HCT116 (cell line): ENCODE data around the gene CCBE1.

Experiments used
- CBX3 ChIP-seq: IDR thresholded peaks from 2 replicates; pipeline ENCODE4 v1.6.1; 2012; ENCODE audit warnings: low read depth
- EGR1 ChIP-seq: IDR thresholded peaks from 2 replicates; pipeline ENCODE4 v1.6.1; 2012; ENCODE audit warnings: low read depth
- EZH2 ChIP-seq: fragments of 200-600 bp; sonication (generic); IDR thresholded peaks from 2 replicates; pipeline ENCODE4 v1.6.1; 2017; ENCODE audit warnings: antibody characterized with exemption, mixed run types
- JUND ChIP-seq: IDR thresholded peaks from 2 replicates; pipeline ENCODE4 v1.6.1; 2012
- POLR2A ChIP-seq: IDR thresholded peaks from 2 replicates; pipeline ENCODE4 v1.7.0; 2011; ENCODE audit warnings: borderline replicate concordance; ENCODE audit not compliant: insufficient read depth, insufficient read length; ENCODE audit errors: extremely low read depth
- POLR2AphosphoS5 ChIP-seq: IDR thresholded peaks from 2 replicates; pipeline ENCODE4 v1.6.1; 2011; ENCODE audit warnings: mild to moderate bottlenecking, low read depth, low read length, moderate library complexity
- SIN3A ChIP-seq: IDR thresholded peaks from 2 replicates; pipeline ENCODE4 v1.6.1; 2012; ENCODE audit warnings: low read depth
- SP1 ChIP-seq: IDR thresholded peaks from 2 replicates; pipeline ENCODE4 v1.6.1; 2012; ENCODE audit warnings: low read depth
- TCF7L2 ChIP-seq: IDR thresholded peaks from 2 replicates; pipeline ENCODE4 v1.7.0; 2011; ENCODE audit warnings: borderline replicate concordance, inconsistent platforms; ENCODE audit not compliant: insufficient read depth, insufficient read length; ENCODE audit errors: extremely low read depth
- ZNF274 ChIP-seq: fragments of 200-500 bp; sonication (Bioruptor generic); IDR thresholded peaks from 2 replicates; pipeline ENCODE4 v1.6.1; 2014; ENCODE audit warnings: mild to moderate bottlenecking, low read depth, low read length, inconsistent platforms
- TF ChIP-seq, protein P1 (sequence below), 3 experiments: fragments of 200-600 bp in 1 of 3; sonication (generic) in 1 of 3; IDR thresholded peaks in 2 of 3; conservative IDR thresholded peaks in 1 of 3; 2 replicates each; pipeline ENCODE4 v1.5.1; 2012 to 2017; ENCODE audit warnings: low read depth in 2 of 3, low read length in 2 of 3, antibody characterized with exemption in 1 of 3, borderline replicate concordance in 1 of 3, control low read depth in 1 of 3, mild to moderate bottlenecking in 1 of 3, mixed read lengths in 1 of 3, mixed run types in 1 of 3, moderate library complexity in 1 of 3; ENCODE audit not compliant: insufficient read depth in 1 of 3
- TF ChIP-seq, protein P2 (sequence below): IDR thresholded peaks from 2 replicates; pipeline ENCODE4 v1.6.1; 2011; ENCODE audit warnings: mild to moderate bottlenecking, low read length, moderate library complexity; ENCODE audit not compliant: insufficient replicate concordance; ENCODE audit errors: extremely low read depth
- TF ChIP-seq, protein P3 (sequence below): IDR thresholded peaks from 2 replicates; pipeline ENCODE4 v1.6.1; 2012; ENCODE audit warnings: low read depth
- TF ChIP-seq, protein P4 (sequence below): IDR thresholded peaks from 2 replicates; pipeline ENCODE4 v1.6.1; 2012

DNA sequence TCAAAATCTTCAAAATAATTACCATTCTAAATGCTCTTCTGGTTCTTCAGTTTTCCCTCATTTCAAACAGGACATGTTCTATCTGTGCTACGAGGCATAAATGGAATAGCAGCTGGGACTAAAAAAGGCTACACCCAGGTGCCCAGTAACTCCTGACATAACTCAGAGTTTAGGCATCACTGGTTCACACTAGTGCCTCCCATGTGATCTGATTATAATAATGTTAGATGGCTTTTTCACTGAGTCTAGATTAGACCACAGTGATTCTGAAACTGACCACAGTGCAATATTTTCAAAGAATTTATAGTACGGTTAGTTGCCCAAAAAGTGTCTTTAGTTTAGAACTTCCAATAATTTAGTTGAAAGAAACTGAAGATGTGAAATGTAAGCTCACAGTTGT lies 123.3 kb downstream of the CCBE1 start:
- TF ChIP-seq SP1, result no peak
- TF ChIP-seq, protein P1, sequence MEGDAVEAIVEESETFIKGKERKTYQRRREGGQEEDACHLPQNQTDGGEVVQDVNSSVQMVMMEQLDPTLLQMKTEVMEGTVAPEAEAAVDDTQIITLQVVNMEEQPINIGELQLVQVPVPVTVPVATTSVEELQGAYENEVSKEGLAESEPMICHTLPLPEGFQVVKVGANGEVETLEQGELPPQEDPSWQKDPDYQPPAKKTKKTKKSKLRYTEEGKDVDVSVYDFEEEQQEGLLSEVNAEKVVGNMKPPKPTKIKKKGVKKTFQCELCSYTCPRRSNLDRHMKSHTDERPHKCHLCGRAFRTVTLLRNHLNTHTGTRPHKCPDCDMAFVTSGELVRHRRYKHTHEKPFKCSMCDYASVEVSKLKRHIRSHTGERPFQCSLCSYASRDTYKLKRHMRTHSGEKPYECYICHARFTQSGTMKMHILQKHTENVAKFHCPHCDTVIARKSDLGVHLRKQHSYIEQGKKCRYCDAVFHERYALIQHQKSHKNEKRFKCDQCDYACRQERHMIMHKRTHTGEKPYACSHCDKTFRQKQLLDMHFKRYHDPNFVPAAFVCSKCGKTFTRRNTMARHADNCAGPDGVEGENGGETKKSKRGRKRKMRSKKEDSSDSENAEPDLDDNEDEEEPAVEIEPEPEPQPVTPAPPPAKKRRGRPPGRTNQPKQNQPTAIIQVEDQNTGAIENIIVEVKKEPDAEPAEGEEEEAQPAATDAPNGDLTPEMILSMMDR (IDR thresholded peaks at IDR 0.05 in 2 of 3, conservative IDR thresholded peaks at IDR 0.05 in 1 of 3; ENCODE audit: borderline replicate concordance in 1 of 3, insufficient read depth in 1 of 3, low read depth in 2 of 3, low read length in 2 of 3), result no peak
- no peak for TF ChIP-seq JUND
- TF ChIP-seq EGR1, result no peak
- TF ChIP-seq POLR2A, result no peak
- TF ChIP-seq, protein P2, sequence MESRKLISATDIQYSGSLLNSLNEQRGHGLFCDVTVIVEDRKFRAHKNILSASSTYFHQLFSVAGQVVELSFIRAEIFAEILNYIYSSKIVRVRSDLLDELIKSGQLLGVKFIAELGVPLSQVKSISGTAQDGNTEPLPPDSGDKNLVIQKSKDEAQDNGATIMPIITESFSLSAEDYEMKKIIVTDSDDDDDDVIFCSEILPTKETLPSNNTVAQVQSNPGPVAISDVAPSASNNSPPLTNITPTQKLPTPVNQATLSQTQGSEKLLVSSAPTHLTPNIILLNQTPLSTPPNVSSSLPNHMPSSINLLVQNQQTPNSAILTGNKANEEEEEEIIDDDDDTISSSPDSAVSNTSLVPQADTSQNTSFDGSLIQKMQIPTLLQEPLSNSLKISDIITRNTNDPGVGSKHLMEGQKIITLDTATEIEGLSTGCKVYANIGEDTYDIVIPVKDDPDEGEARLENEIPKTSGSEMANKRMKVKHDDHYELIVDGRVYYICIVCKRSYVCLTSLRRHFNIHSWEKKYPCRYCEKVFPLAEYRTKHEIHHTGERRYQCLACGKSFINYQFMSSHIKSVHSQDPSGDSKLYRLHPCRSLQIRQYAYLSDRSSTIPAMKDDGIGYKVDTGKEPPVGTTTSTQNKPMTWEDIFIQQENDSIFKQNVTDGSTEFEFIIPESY, result no peak
- no peak for TF ChIP-seq TCF7L2
- TF ChIP-seq, protein P3, sequence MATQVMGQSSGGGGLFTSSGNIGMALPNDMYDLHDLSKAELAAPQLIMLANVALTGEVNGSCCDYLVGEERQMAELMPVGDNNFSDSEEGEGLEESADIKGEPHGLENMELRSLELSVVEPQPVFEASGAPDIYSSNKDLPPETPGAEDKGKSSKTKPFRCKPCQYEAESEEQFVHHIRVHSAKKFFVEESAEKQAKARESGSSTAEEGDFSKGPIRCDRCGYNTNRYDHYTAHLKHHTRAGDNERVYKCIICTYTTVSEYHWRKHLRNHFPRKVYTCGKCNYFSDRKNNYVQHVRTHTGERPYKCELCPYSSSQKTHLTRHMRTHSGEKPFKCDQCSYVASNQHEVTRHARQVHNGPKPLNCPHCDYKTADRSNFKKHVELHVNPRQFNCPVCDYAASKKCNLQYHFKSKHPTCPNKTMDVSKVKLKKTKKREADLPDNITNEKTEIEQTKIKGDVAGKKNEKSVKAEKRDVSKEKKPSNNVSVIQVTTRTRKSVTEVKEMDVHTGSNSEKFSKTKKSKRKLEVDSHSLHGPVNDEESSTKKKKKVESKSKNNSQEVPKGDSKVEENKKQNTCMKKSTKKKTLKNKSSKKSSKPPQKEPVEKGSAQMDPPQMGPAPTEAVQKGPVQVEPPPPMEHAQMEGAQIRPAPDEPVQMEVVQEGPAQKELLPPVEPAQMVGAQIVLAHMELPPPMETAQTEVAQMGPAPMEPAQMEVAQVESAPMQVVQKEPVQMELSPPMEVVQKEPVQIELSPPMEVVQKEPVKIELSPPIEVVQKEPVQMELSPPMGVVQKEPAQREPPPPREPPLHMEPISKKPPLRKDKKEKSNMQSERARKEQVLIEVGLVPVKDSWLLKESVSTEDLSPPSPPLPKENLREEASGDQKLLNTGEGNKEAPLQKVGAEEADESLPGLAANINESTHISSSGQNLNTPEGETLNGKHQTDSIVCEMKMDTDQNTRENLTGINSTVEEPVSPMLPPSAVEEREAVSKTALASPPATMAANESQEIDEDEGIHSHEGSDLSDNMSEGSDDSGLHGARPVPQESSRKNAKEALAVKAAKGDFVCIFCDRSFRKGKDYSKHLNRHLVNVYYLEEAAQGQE, result no peak
- no peak for TF ChIP-seq POLR2AphosphoS5
- no peak for TF ChIP-seq SIN3A
- TF ChIP-seq EZH2, result no peak
- TF ChIP-seq ZNF274, result no peak
- TF ChIP-seq, protein P4, sequence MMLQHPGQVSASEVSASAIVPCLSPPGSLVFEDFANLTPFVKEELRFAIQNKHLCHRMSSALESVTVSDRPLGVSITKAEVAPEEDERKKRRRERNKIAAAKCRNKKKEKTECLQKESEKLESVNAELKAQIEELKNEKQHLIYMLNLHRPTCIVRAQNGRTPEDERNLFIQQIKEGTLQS, result no peak
- no peak for TF ChIP-seq CBX3
